IMR-90 (cell line): ENCODE results near the gene MAP4. TPM values are rescaled to one million over a fixed set of nuclear protein-coding genes. Genes with fewer than 3 reads are reported as not detected.

Source experiments
- ATAC-seq: fragments of 200-7000 bp; cut with Tn5 transposase; 2 replicates; pipeline ENCODE4 v1.9.1; 2020; ENCODE audit warnings: low read depth, mild to moderate bottlenecking, moderate library complexity
- BruUV-seq: library from RNA; stranded (reverse); fragments of 400-500 nt; replicated peaks from 2 replicates; lab custom pipeline; 2021; lab: Mats Ljungman, UMichigan
- CTCF ChIA-PET: fragments of 300-600 bp; formaldehyde crosslinking; extraction: SDS; loops from one replicate; lab custom pipeline; 2021; ENCODE audit warnings: antibody characterized with exemption; lab: Yijun Ruan, JAX
- POLR2A ChIA-PET: fragments of 300-600 bp; sonication (Branson Sonifier 250); formaldehyde crosslinking; loops from one replicate; lab custom pipeline; 2022; ENCODE audit warnings: antibody characterized with exemption; ENCODE audit not compliant: unreplicated experiment; lab: Charles Lee
- DNase-seq: peaks from one replicate; pipeline ENCODE4 v3.0.0; 2013
- H2AFZ ChIP-seq: replicated peaks from 2 replicates; pipeline ENCODE3; 2013; ENCODE audit warnings: low read length, mild to moderate bottlenecking; ENCODE audit not compliant: poor library complexity
- H2AK5ac ChIP-seq: 2 replicates; pipeline ENCODE4 v1.6.1; 2013; ENCODE audit warnings: low read depth, low read length, inconsistent platforms
- H2AK9ac ChIP-seq: replicated peaks from 2 replicates; pipeline ENCODE3; 2013; ENCODE audit warnings: mild to moderate bottlenecking, low read depth, low read length, moderate library complexity; ENCODE audit not compliant: poor library complexity
- H2BK120ac ChIP-seq: 2 replicates; pipeline ENCODE4 v1.6.1; 2013; ENCODE audit warnings: low read depth, low read length, inconsistent platforms
- H2BK15ac ChIP-seq: 3 replicates; pipeline ENCODE4 v1.6.1; 2013; ENCODE audit warnings: low read depth, low read length, inconsistent platforms
- H2BK20ac ChIP-seq: 2 replicates; pipeline ENCODE4 v1.6.1; 2013; ENCODE audit warnings: low read depth, mild to moderate bottlenecking, inconsistent platforms, low read length, moderate library complexity
- H2BK5ac ChIP-seq: 2 replicates; pipeline ENCODE4 v1.6.1; 2013; ENCODE audit warnings: mild to moderate bottlenecking, low read depth, low read length, inconsistent platforms; ENCODE audit not compliant: poor library complexity, severe bottlenecking
- H3K14ac ChIP-seq: replicated peaks from 2 replicates; pipeline ENCODE4 v1.6.1; 2013; ENCODE audit warnings: low read depth, low read length, inconsistent platforms
- H3K18ac ChIP-seq: 2 replicates; pipeline ENCODE4 v1.6.1; 2013; ENCODE audit warnings: low read depth, low read length, control low read depth
- H3K23ac ChIP-seq: 2 replicates; pipeline ENCODE4 v1.6.1; 2013; ENCODE audit warnings: low read depth, low read length, inconsistent platforms
- H3K27ac ChIP-seq: 2 replicates; pipeline ENCODE4 v1.5.1; 2013; ENCODE audit warnings: mild to moderate bottlenecking, control low read depth, low read length; ENCODE audit not compliant: insufficient read depth
- H3K27me3 ChIP-seq: 2 replicates; pipeline ENCODE4 v1.6.1; 2013; ENCODE audit warnings: low read length; ENCODE audit not compliant: control insufficient read depth, insufficient read depth
- H3K36me3 ChIP-seq: 2 replicates; pipeline ENCODE4 v1.6.1; 2013; ENCODE audit warnings: low read length, mixed read lengths; ENCODE audit not compliant: control insufficient read depth, insufficient read depth
- H3K4ac ChIP-seq: 2 replicates; pipeline ENCODE4 v1.6.1; 2013; ENCODE audit warnings: low read depth, low read length, inconsistent platforms
- H3K4me1 ChIP-seq: 2 replicates; pipeline ENCODE4 v1.6.1; 2013; ENCODE audit warnings: low read length, mixed read lengths; ENCODE audit not compliant: control insufficient read depth, insufficient read depth
- H3K4me2 ChIP-seq: 2 replicates; pipeline ENCODE4 v1.6.1; 2013; ENCODE audit warnings: low read depth, mild to moderate bottlenecking, control low read depth, low read length, moderate library complexity
- H3K4me3 ChIP-seq: 2 replicates; pipeline ENCODE4 v1.5.1; 2013; ENCODE audit warnings: low read depth, mild to moderate bottlenecking, control low read depth, low read length, moderate library complexity; ENCODE audit not compliant: insufficient read depth
- H3K56ac ChIP-seq: 2 replicates; pipeline ENCODE4 v1.6.1; 2013; ENCODE audit warnings: low read length, inconsistent platforms; ENCODE audit not compliant: insufficient read depth; ENCODE audit errors: extremely low read depth
- H3K79me1 ChIP-seq, 2 experiments: 2 replicates each; pipeline ENCODE4 v1.6.1; 2013; ENCODE audit warnings: low read length in 2 of 2, inconsistent platforms in 1 of 2, low read depth in 1 of 2
- H3K9ac ChIP-seq: 2 replicates; pipeline ENCODE4 v1.6.1; 2013; ENCODE audit warnings: low read depth, low read length, control low read depth
- H3K9me1 ChIP-seq: 2 replicates; pipeline ENCODE4 v1.6.1; 2013; ENCODE audit warnings: low read length, inconsistent platforms; ENCODE audit not compliant: insufficient read depth
- H3K9me3 ChIP-seq: 2 replicates; pipeline ENCODE4 v1.6.1; 2013; ENCODE audit warnings: low read length; ENCODE audit not compliant: control insufficient read depth, insufficient read depth
- H4K20me1 ChIP-seq: 2 replicates; pipeline ENCODE4 v1.6.1; 2013; ENCODE audit warnings: low read length, inconsistent platforms; ENCODE audit not compliant: insufficient read depth
- H4K5ac ChIP-seq: 2 replicates; pipeline ENCODE4 v1.6.1; 2013; ENCODE audit warnings: mild to moderate bottlenecking, low read depth, low read length, control low read depth
- H4K8ac ChIP-seq, 2 experiments: 2 replicates each; pipeline ENCODE4 v1.6.1; 2013; ENCODE audit warnings: low read depth in 2 of 2, low read length in 2 of 2, control low read depth in 1 of 2, inconsistent platforms in 1 of 2
- H4K91ac ChIP-seq: 2 replicates; pipeline ENCODE4 v1.6.1; 2013; ENCODE audit warnings: low read depth, low read length, inconsistent platforms; ENCODE audit not compliant: insufficient read depth
- BHLHE40 ChIP-seq: fragments of 150-350 bp; IDR thresholded peaks from 2 replicates; pipeline ENCODE4 v1.6.1; 2016; ENCODE audit warnings: mild to moderate bottlenecking, low read depth, low read length
- CEBPB ChIP-seq: IDR thresholded peaks from 2 replicates; pipeline ENCODE4 v1.6.1; 2012; ENCODE audit warnings: low read depth, low read length, improper control_type of control experiment
- CTCF ChIP-seq: conservative IDR thresholded peaks from 2 replicates; pipeline ENCODE4 v1.5.1; 2012; ENCODE audit warnings: mild to moderate bottlenecking, low read depth, low read length, improper control_type of control experiment
- FOS ChIP-seq: fragments of 150-350 bp; IDR thresholded peaks from 2 replicates; pipeline ENCODE4 v1.6.1; 2016; ENCODE audit warnings: low read depth, low read length
- MAFK ChIP-seq: IDR thresholded peaks from 2 replicates; pipeline ENCODE4 v1.6.1; 2012; ENCODE audit warnings: low read depth, low read length, improper control_type of control experiment
- MAZ ChIP-seq: IDR thresholded peaks from 2 replicates; pipeline ENCODE4 v1.6.1; 2012; ENCODE audit warnings: low read depth, mild to moderate bottlenecking, low read length, improper control_type of control experiment, moderate library complexity, borderline replicate concordance
- MXI1 ChIP-seq: IDR thresholded peaks from 2 replicates; pipeline ENCODE4 v1.6.1; 2012; ENCODE audit warnings: low read depth, mild to moderate bottlenecking, low read length, moderate library complexity, borderline replicate concordance
- NFE2L2 ChIP-seq: fragments of 150-350 bp; IDR thresholded peaks from 2 replicates; pipeline ENCODE4 v1.6.1; 2016; ENCODE audit warnings: low read depth, mild to moderate bottlenecking, low read length
- POLR2A ChIP-seq: IDR thresholded peaks from 2 replicates; pipeline ENCODE4 v1.6.1; 2012; ENCODE audit warnings: mild to moderate bottlenecking, low read depth, low read length
- RAD21 ChIP-seq: IDR thresholded peaks from 2 replicates; pipeline ENCODE4 v1.6.1; 2012; ENCODE audit warnings: low read length, improper control_type of control experiment
- RCOR1 ChIP-seq: IDR thresholded peaks from 2 replicates; pipeline ENCODE4 v1.6.1; 2012; ENCODE audit warnings: mild to moderate bottlenecking, low read length, improper control_type of control experiment; ENCODE audit not compliant: insufficient replicate concordance
- RFX5 ChIP-seq: IDR thresholded peaks from 2 replicates; pipeline ENCODE4 v1.8.0; 2012; ENCODE audit warnings: low read depth, mild to moderate bottlenecking, low read length, moderate library complexity
- SMC3 ChIP-seq: fragments of 150-350 bp; IDR thresholded peaks from 2 replicates; pipeline ENCODE4 v1.6.1; 2016; ENCODE audit warnings: low read depth, mild to moderate bottlenecking, antibody characterized with exemption, low read length, moderate library complexity
- USF2 ChIP-seq: fragments of 150-350 bp; IDR thresholded peaks from 2 replicates; pipeline ENCODE4 v1.6.1; 2017; ENCODE audit warnings: mild to moderate bottlenecking, antibody characterized with exemption, low read length, low read depth
- WGBS, 2 experiments: methylation state at CpG; one replicate each; pipeline versions ENCODE4 v1.1.5 to v1.1.7; 2013; ENCODE audit warnings: missing lambda C conversion rate in 2 of 2; ENCODE audit not compliant: insufficient read length in 1 of 2; ENCODE audit errors: extremely low coverage in 2 of 2; 5-methylcytosine and 5-hydroxymethylcytosine counted together
- dilution Hi-C: fragments of 300-500 bp; cut with HindIII; formaldehyde crosslinking; loops from one replicate; pipeline ENCODE4 v1.14.3; 2018; ENCODE audit warnings: low sequenced_read_pairs; ENCODE audit not compliant: unreplicated experiment
- in situ Hi-C: fragments of 300-500 bp; cut with MboI; formaldehyde crosslinking; loops from 3 replicates; pipeline ENCODE4 v1.14.3; 2019; ENCODE audit warnings: low sequenced_read_pairs, inconsistent platforms, mixed read lengths
- intact Hi-C: fragments of 100-400 bp; cut with micrococcal nuclease; formaldehyde crosslinking; loops from 2 replicates; pipeline ENCODE4 v1.10.0; 2022
- polyA plus RNA-seq, 3 experiments: library from polyadenylated mRNA; depleted of rRNA; stranded (reverse); fragments of >200 nt; gene quantifications; 2 replicates each; pipeline ENCODE4 v1.2.3, GENCODE V29; 2012; ENCODE audit warnings: low replicate concordance in 1 of 3
- total RNA-seq: library from RNA; depleted of rRNA; stranded (reverse); fragments of >200 nt; gene quantifications from 2 replicates; pipeline ENCODE4 v1.2.3, GENCODE V29; 2012
- TF ChIP-seq, protein P1 (sequence below): fragments of 150-350 bp; IDR thresholded peaks from 2 replicates; pipeline ENCODE4 v1.6.1; 2016; ENCODE audit warnings: low read depth, mild to moderate bottlenecking, low read length, moderate library complexity, borderline replicate concordance

Gene MAP4
- total and polyA plus RNA-seq, 2 of the 4 experiments (the other 2 are of a cell fraction): 87.8 to 216 TPM

- no peak overlapping the region for H4K5ac ChIP-seq
- peak overlapping the region; percentile 57 for H2AK9ac ChIP-seq
- no peaks in the 10 kb centered on the region; the same call in 1 of the 2 replicates for H3K9me1 ChIP-seq
- no peak overlapping the region for H2AFZ ChIP-seq
- no peak overlapping the region for H4K91ac ChIP-seq
- no peak overlapping the region for H3K18ac ChIP-seq
- peaks cover under 1% of the 10 kb centered on the region; the same call in 1 of the 2 replicates for H4K20me1 ChIP-seq
- H2BK120ac ChIP-seq: no peak overlapping the region
- no peak overlapping the region for H3K56ac ChIP-seq
- BruUV-seq: no TSS peak
- TF ChIP-seq, protein P1, sequence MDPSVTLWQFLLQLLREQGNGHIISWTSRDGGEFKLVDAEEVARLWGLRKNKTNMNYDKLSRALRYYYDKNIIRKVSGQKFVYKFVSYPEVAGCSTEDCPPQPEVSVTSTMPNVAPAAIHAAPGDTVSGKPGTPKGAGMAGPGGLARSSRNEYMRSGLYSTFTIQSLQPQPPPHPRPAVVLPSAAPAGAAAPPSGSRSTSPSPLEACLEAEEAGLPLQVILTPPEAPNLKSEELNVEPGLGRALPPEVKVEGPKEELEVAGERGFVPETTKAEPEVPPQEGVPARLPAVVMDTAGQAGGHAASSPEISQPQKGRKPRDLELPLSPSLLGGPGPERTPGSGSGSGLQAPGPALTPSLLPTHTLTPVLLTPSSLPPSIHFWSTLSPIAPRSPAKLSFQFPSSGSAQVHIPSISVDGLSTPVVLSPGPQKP: no peak
- no peak for TF ChIP-seq NFE2L2
- no peak for TF ChIP-seq RFX5
- TF ChIP-seq RAD21: no peak
- no peak for TF ChIP-seq MXI1
- no peak for TF ChIP-seq USF2
- TF ChIP-seq SMC3: no peak
- TF ChIP-seq POLR2A: no peak
- TF ChIP-seq CEBPB: no peak
- no peak for TF ChIP-seq BHLHE40
- TF ChIP-seq MAZ: no peak
- TF ChIP-seq MAFK: no peak
- TF ChIP-seq RCOR1: no peak
- TF ChIP-seq FOS: no peak
- no peak for TF ChIP-seq CTCF
- H3K14ac ChIP-seq: no peak overlapping the region
- no peak overlapping the region for H3K4ac ChIP-seq
- no peak overlapping the region for H2AK5ac ChIP-seq
- no peak overlapping the region for H4K8ac ChIP-seq
- WGBS, 2 experiments: 97% methylated on average over 7 of the region's 12 CpGs; no CpG with 5 or more reads in 1 of the 2 experiments
- no peak for DNase-seq
- no peak overlapping the region for H3K9ac ChIP-seq
- in situ Hi-C loops (no loop called here), dilution Hi-C loops (no loop called here), intact Hi-C loops (loop anchor here (10.0 kb wide), 1 partner anchor 284 kb away; no protein-coding TSS in a partner anchor)
- no peaks in the 10 kb centered on the region for H3K4me1 ChIP-seq
- ATAC-seq: no peak
- no peaks in the 10 kb centered on the region for H3K27me3 ChIP-seq
- H3K27ac ChIP-seq: no peak overlapping the region
- no peak overlapping the region for H3K4me2 ChIP-seq
- no peak overlapping the region for H2BK5ac ChIP-seq
- no peak overlapping the region for H2BK15ac ChIP-seq
- peaks cover 50 to 64% of the 10 kb centered on the region in 2 experiments for H3K79me1 ChIP-seq
- no peaks in the 10 kb centered on the region for H3K9me3 ChIP-seq
- no peak overlapping the region for H2BK20ac ChIP-seq
- no peak overlapping the region for H3K23ac ChIP-seq
- ChIA-PET CTCF (no interaction called here), POLR2A (no interaction called here)
- peaks cover 76% of the 10 kb centered on the region for H3K36me3 ChIP-seq
- H3K4me3 ChIP-seq: no peak overlapping the region
Observed at GRCh38 chr3:47870702-47871260, 145.4 kb downstream of the MAP4 start.
